Measurements from ENCODE around the gene SHTN1.

- TF ChIP-seq POLR2A (IDR thresholded peaks at IDR 0.05) (no peak), CTCF (IDR thresholded peaks at IDR 0.05) (no peak)
These were observed 147.8 kb downstream of the SHTN1 start for GRCh38 chr10:116857156-116857555.
